HG03025 (cell line): ENCODE results near the gene ANKRD34A.
A peak's percentile ranks its signal among the peaks of the same experiment; 100 is the strongest.

Source experiments
- ATAC-seq: cut with Tn5 transposase; IDR thresholded peaks from one replicate; pipeline ENCODE4 v1.9.1; 2021; ENCODE audit warnings: mild to moderate bottlenecking, moderate library complexity; ENCODE audit not compliant: unreplicated experiment, low FRiP score

The ANKRD34A gene

DNA sequence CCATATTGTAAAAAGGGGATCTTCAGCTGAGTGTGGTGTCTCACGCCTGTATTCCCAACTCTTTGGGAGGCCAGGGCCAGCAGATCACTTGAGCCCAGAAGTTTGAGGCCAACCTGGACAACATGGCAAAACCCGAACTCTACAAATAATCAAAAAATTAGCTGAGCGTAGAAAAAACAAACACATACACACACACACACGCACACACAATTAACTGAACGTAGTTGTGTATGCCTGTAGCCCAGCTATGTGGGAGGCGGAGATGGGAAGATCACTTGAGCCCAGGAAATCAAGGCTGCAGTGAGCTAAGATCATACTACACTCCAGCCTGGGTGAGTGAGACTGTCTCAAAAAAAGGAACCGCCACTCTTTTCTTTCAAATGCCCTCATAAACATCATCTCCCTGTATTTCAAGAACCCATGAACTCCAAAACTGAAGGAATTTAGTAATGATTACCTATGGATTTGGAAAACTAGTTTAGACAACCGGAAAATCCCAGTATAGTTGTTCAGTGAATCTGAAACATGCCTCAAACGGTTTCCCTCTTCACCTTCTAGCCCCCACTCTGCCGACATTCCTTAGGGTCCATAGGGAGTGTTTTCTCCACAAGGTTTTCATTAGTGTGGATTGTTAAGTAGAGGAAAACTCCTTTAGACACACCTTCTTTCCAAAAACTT is 27.5 kb upstream of the ANKRD34A start:
- ATAC-seq = no peak

DNA sequence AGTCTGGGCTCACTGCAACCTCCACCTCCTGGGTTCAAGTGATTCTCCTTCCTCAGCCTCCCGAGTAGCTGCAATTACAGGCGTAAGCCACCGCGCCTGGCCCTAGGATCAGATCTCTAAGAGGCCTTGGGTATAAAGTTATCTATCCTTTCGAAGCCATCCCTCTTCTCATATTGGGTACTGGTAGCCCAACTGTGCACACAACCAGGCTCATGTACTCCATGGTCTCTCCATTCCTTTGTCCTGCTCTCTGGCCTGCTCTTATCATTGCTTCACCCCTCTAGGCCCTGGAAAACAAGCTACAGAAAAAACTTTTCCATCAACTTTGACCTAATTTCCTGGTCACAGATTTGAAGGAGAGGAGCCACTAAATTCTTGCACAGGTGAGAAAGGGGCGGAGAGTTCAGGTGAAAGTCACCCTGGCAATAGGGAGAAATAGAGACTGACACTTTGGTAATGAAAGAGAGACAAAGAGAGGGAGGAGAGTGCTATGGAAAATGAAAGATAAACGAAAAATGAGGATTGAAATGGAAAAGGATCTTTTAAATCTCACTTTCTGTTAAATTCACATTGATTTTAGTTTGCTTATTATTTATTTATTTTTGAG is 26.0 kb upstream of the ANKRD34A start:
- ATAC-seq = no peak

DNA sequence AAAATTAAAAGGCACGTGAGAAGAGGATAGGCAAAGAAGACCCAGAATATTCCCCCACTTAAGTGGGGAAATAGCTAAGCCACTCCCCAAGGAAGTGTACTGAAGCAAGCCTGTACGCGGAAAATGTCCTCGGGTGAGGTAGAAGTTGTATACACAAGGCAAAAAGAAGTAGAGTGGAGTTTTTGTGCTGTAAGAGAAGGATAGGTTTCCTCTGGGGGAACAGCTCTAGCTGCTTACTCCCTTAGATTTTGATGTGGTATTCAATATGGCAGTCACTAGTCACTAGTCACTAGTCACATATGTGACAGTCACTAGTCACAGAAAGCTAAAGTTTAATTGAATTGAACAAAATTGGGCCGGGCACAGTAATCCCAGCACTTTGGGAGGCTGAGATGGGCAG is 24.4 kb upstream of the ANKRD34A start:
- no peak for ATAC-seq

DNA sequence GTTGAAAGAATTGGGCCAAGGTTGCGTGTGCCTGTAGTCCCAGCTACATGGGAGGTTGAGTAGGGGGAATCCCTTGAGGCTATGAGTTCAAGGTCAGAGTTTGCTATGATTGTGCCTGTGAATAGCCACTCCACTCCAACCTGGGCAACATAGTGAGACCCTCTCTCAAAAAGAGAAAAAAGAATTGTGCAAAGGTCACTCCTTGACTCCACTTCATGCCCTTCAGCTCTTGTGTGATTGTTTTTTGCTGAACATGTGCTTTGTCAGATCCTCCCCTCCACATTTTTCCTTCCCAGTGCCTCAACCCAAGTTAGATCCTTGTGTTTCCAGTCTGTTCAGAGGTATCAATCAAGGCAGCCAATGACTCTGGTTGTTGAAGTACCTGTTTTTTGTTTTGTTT is 23.6 kb upstream of the ANKRD34A start:
- ATAC-seq = no peak

DNA sequence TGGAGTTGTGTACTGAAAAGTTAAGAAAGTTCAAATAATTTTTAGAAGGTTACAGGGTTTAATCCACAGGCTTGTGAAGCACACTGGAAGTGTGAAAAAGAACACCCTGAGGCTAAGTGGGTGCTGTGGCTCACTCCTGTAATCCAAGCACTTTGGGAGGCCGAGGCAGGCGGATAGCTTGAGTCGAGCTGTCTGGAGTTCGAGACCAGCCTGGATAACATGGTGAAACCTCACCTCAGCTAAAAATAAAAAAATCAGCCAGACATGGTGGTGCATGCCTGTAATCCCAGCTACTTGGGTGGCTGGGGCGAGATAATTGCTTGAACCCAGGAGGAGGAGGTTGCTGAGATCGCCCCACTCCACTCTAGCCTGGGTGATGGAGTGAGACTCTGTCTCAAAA is 22.2 kb upstream of the ANKRD34A start:
- no peak for ATAC-seq

DNA sequence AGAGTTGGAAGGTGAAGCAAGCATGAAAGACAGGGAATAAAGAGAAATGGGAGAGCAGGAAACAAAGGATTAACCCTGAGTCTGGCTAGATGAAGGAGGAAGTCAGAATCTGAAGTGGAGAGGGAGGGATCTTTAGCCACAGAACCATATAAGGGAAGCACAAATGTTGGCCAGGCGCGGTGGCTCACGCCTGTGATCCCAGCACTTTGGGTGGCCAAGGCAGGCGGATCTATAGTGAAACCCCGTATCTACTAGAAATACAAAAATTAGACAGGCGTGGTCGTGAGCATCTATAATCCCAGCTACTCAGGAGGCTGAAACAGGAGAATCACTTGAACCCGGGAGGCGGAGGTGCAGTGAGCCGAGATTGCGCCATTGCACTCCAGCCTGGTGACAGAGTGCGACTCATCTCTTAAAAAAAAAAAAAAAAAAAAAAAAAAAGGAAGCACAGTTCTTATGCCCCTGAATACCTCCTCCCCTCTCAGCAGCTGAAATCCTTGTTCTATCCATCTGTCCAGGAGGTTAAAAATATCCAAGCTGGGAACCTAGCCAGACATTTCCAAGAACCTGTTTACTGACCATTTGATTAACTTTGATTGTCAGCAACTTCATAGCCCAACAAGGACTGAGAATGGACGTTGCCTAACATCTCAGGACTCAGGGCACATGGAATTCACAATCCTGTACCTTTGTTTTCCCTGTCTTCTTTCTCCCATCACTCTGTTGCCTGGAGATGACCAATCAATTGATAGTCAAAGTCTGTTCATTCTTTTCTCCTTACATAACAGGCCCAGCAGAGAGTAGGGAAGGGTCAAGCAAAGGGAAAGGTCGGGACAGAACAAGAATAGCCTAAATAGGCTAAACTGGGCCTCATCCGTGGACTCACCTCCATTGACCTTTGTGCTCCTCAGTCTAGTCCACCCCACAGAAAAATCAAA is 21.4 kb upstream of the ANKRD34A start:
- no peak for ATAC-seq

DNA sequence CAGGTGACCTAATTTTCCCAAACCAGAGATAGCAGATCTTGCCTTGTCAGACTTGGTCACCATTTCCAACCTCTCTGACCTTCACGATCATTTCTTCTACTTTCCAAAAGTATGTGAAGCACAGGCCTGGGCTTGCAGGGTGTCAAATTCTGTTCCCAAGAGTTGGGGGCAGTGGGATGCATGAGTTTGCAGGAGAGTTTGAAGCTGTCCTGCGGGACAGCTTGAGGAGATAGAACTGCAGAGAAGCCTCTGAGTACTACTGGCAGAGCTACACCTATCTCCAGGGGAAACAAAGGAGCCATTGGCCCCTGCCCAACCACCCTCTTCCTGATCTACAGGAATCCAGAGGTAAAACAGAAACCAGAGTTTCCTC is 20.7 kb upstream of the ANKRD34A start:
- no peak for ATAC-seq

DNA sequence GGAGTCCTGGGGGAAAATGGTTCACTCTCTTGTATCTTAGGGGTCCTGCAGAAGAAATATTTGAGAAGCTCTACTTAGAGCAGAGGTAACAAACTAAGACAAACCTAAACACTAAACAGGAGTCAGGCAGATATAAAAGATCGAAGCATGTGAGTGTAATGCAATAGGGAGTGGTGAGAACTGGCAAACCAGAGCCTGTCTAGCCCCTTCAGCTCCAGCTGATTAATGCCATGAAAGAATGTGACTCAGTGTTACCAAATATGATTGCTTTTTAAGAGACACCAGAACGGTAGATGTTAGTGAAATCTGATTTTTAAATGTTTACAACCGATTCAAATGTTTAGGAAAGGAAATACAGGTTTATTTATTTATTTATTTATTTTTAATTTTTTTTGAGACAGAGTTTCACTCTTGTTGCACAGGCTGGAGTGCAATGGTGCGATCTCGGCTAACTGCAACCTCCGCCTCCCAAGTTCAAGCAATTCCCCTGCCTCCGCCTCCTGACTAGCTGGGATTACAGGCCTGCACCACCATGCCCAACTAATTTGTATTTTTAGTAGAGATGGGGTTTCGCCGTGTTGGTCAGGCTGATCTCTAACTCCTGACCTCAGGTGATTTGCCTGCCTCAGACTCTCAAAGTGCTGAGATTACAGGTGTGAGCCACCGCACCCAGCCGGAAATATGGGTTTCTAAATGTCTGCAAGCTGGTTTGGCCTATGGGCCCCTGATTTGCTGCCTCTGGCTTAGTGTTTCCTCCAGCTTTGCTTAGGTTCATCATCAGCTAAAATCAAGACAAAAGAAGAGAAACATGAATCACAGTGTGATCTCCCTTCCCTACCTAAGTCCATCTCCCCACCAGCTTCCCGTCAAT is 19.8 kb upstream of the ANKRD34A start:
- no peak for ATAC-seq

DNA sequence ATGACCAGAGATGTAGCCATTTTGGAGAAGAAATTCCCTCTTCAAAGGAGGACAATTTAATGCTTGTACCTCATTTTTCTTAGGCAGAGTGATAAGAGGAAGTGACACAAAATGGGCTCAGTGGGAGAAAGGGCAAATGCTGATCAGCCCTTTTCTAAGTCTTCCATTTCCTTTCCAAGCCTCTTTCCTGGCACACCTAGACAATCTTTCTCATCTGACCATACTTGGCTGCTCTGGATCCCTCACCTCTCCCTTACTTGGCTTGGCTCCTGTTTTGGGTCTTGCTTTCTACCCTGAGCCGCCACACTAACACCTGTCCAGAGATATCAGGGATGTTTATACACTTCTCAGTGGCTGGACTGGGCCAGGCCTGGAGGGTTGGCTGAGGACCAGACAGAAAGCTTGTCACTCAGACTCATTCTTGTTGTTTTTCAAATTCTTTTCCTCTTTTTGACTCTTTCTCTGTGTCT is 18.9 kb upstream of the ANKRD34A start:
- no peak for ATAC-seq

DNA sequence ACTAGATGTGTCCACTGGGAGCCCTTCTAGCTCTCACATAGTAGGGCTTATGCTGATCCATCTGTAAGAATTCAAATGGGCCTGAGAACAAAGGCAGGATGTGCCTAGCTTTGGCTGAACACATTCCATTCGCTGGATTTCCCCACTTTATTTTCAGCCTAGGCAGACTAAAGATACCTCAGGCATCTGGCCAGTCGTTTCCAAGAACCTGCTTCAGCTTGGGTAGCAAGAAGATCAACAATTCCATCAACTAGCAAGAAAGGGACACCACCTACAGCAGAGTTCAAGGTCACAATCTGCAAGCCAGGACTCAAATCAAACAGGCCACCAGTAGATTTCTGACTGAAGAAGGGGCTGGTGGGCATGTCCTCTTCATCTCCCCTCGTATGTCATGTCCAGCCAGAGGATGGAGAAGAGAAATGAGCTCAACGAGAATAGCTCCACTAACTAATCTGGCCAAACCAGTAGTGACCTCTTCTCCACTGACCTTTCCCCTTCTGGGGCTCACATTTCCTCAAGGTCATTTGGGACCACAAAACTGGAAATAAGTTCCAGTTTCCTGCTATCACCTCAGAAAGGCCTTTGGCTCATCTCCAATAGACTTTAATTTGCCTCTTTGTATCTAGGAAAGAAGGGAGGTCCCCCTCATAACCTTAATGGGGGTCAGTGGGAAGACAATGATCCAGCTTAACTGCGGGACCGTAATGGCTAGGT is 17.8 kb upstream of the ANKRD34A start:
- ATAC-seq = no peak

DNA sequence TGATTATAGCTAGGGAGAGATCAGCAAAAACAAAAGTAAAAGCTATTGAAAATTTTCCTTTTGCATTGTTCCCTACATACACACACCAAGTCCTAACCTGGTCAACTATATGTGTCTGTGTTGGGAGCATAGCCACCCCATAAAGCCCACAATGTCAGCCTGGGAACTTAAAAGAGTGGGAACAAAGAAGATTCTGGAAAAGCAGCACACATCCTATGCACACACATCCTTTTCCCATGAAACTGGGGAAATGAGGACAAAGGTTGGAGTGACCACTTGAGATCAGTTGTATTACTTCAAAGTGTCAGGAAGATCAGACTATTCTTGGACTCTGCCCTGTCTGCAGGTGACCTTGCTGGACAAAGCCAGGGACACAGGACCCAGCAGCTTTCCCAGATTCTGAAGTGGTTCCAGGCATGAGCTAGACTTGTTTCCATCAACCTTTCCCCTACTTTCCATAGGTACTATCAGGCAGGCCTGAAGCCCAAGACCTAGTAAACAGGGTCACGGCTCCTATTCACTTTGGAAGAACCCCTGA is 16.2 kb upstream of the ANKRD34A start:
- ATAC-seq = no peak

DNA sequence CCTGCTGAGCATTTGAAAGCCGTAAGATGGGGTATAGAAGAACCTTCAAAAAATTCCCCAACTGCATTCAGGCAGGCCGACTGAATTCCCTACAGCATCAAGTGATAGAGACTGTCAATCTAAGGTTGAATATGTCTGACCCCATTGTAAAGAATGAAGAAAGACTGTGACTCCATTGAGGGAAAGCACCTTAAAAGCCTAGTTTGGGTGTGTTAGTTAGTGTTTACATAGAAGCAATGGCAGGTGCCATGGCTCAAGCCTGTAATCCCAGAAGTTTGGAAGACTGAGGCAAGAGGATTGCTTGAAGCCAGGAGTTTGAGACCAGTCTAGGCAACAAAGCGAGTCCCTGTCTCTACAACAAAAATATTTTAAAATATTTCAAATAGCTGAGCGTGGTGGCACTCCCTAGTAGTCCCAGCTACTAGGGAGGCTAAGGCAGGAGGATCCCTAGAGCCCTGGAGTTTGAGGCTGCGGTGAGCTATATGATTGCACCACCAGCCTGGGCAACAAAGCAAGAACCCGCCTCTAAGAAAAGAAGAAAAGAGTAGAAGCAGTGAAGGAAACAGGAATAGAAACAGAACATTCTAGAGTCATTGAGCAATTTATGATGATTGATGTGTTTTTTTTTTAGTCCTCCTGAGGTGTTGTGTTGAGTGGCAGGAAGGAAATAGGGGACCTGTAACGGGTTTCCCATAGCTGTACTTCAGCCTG is 15.5 kb upstream of the ANKRD34A start:
- peak; percentile 18 for ATAC-seq

DNA sequence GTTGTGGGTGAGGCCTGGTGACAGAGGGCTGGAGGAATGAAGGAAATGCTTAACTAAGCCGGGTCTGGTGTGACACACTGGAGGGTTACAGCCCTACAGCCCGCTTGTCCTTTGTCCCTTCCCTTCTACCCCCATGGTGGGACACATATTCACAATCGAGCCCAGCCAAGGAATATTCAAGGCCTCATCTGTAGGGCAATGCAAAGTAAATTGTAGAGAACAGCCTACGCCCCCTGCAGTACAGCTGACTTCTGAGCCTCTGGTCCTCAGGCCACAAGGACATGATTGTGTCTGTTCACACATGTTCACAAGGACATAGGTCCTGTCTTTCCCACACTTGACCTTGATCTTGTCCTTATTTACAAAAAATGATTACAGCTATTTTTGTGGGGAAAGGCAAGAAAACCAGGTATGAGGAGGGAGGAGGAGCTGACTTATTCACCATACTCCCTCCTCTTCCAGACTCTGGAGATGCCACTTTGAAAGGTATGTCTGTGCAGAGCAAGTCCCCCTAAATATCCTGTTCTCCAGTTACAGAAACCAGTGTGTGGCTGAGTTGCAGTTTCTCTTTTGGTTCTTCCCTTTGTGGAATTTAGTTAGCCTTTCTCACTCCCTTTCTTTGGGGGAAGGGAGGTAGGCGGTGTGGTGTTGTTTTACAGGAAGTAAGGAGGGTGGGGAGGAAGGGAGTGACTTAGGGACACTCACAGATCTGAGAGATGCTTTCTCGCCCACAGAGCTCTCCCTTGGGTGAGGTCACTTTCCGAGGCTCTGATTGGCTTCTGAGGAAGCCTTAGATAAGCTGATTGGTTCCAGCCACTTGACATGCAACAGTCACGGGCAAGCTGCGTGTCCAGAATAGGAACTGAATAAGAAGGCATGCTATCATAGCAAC is 14.7 kb upstream of the ANKRD34A start:
- ATAC-seq = peak; percentile 90

DNA sequence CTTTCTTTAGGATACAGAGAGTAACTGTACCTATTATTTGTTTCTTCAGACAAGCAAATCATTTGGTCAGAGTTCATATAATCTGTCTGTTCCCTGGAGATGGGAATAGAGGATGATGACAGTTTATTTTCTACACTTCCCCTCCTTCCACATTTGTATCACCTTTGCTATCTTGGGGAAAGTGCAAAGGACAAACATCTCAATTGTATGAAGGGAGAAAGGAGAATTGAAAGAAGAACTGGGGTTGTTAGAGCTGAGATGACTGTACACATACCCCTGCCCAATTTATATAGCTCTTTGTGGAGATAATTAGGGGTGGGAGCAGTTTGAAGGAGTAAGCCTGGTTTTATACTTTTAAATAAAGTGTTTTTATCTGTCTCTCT is 14.1 kb upstream of the ANKRD34A start:
- no peak for ATAC-seq

DNA sequence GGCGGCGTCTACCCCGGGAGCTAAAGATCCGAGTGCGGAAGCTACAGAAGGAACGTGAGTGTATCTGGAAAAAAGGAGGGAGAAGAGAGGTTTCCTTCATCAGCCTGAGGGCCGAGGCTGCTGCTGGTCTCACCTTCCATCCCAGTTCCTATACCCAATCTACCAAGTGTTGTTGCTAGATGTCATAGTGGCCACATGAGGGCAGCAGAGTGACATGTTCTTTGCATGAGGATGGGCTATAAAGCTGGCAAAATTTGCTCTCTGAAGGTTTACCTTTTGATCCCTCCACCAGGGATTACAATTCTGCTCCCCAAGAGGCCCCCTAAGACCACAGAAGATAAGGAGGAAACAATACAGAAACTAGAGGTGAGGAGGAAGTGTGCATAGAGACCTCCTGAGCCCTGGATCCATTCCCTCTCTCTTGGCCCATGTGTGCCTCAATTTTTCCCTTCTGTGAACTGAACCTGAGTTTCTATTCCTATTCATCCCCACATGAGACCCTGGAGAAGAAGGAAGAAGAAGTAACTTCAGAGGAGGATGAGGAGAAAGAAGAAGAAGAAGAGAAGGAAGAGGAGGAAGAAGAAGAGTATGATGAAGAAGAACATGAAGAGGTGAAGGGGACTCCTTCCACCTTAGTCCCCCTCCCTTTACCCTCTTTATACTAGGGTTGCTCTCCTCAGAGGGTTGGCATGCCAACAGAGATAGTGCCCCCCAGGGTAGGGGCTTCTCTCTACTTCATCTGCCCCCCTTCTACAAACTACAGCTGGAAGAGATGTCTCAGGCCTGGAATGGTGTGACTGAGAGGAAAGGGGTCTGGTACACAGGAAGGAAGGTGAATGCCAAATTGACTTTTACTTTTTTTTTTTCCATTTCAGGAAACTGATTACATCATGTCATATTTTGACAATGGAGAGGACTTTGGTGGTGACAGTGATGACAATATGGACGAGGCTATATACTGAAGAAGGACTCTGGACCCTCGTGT is 13.4 kb upstream of the ANKRD34A start:
- no peak for ATAC-seq

DNA sequence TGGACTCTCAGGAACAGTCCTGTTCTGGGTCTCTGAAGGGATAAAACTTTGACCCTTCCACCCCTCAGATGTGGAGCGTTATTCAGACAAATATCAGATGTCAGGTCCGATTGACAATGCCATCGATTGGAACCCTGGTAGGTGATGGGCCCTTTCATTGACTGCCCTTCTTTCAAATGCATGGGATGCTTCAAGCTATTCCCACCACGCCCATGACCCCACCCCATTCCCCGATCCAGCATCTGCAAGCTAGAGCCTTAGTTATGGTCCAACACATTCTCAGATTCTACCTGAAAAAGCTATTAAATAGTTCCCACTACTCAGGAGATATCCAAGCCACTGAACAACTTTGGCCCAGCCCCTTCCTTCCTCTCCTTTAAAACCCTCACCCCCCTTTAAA is 12.6 kb upstream of the ANKRD34A start:
- ATAC-seq = no peak

DNA sequence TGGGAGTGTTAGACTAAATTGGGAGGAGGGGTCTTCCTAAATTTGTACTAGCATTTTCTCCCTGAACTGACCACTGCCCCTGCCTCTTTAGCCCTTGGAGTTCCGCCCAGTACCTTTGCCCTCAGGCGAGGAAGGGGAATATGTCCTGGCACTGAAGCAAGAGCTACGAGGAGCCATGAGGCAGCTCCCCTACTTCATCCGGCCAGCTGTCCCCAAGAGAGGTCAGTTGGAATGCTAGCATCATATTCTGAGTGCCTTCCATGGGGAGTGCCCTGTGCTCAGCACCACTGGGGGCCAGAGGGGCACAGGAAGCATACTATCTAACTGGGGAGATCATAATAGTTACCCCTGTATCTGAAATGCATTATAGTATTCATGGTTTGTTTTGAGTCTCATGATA is 10.8 kb upstream of the ANKRD34A start:
- no peak for ATAC-seq
